ENCODE results near the gene PRIMPOL. TPM values are rescaled to one million over a fixed set of nuclear protein-coding genes. Genes with fewer than 3 reads are reported as not detected.

The PRIMPOL gene
- total RNA-seq, 2 donors from 2014 or later = 24.1 to 34.2 TPM

DNA sequence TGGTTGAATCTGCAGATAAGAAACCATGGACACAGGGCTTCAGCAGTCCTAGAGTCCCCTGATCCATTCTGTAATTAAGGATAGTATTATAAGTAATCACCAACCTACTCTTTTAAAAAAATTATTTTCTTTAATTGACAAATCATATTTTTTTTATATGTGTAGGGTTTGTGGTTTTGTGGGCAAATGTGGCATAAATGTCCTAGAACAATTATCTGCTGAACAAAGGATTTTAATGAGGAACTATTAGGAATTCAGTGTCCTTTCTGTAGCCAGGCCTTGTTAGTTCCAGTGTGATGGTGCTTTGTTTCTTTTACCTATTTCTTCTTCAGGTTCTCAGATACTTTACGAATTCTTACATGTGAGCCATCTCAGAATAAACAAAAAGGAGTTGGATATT, 32.4 kb downstream of the PRIMPOL start:
- H3K27ac Mint-ChIP-seq = no peak overlapping the region
- ATAC-seq (replicated peaks in 1 of 2) (no peak), DNase-seq (no peak)
- H3K36me3 Mint-ChIP-seq (ENCODE audit: insufficient read depth in 2 of 2) = peaks cover 0 to 2% of the 10 kb centered on the region in 2 donors
- H3K9me3 Mint-ChIP-seq = no peaks in the 10 kb centered on the region
- H3K4me3 Mint-ChIP-seq = no peak overlapping the region
- H3K27me3 Mint-ChIP-seq (ENCODE audit: low read depth) = no peaks in the 10 kb centered on the region
- no peaks in the 10 kb centered on the region for H3K4me1 Mint-ChIP-seq (ENCODE audit: low read depth)

DNA sequence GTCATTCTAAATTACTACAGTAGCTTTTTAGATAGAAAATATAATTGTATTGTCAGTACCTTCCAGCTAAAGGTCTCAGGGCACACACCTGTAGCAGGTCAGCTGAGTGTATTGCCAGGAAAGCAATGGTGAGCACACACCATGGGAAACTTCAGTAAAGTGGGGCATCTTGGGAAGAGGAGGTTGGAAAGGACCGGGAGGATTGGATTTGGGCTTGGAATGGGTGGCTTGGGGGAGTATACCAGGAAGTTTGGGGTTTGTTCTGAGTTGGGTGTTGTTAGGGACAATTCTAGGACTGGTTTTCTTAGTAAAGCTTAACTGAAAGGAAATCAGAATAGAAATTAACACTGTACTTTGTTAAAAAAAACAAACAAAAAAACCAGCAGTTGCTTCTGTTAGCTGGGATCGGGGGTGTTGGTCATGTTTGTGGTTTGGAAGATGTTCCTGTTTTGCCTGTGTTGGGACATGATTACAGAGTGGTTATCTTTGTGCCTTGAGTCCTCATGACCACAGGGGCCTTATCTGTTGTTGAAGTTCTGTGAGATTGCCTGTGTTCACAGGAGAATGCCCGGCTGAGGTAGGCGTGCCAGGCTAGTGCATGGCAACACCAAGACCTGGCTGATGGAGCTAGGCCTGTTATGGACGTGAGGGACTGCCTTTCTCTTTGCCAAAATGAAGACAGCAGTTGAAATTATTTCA, 35.1 kb downstream of the PRIMPOL start:
- ATAC-seq (replicated peaks in 1 of 2) = no peak
- DNase-seq = no peak
- H3K36me3 Mint-ChIP-seq (ENCODE audit: insufficient read depth in 2 of 2) = peaks cover 2% of the 10 kb centered on the region in 2 donors
- H3K9me3 Mint-ChIP-seq = no peaks in the 10 kb centered on the region
- H3K4me3 Mint-ChIP-seq = no peak overlapping the region
- H3K27me3 Mint-ChIP-seq (ENCODE audit: low read depth) = no peaks in the 10 kb centered on the region
- no peak overlapping the region for H3K27ac Mint-ChIP-seq
- H3K4me1 Mint-ChIP-seq (ENCODE audit: low read depth) = peaks cover 16% of the 10 kb centered on the region

DNA sequence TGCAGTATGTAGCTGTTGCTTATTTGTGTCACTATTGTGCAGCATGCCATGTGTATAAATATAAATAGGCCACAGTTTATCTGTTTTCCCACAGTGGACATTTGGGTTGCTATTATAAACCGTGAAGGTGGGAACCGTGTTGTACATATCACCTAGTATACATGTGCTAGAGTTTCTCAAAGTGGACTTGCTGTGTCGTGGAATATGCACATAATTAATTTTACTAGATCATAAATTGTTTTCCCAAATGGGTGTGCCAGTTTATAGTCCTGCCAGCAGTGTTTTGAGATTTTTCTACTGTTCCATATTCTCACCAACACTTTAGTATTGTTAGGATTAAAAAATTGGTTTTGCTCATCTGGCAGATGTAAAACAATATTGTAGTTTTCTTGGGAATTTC, 38.5 kb downstream of the PRIMPOL start:
- no peak overlapping the region for H3K27ac Mint-ChIP-seq
- no peaks in the 10 kb centered on the region for H3K9me3 Mint-ChIP-seq
- no peaks in the 10 kb centered on the region for H3K27me3 Mint-ChIP-seq (ENCODE audit: low read depth)
- DNase-seq (no peak), ATAC-seq (replicated peaks in 1 of 2) (no peak)
- no peak overlapping the region for H3K4me3 Mint-ChIP-seq
- H3K36me3 Mint-ChIP-seq (ENCODE audit: insufficient read depth in 2 of 2) = peaks cover 2 to 5% of the 10 kb centered on the region in 2 donors
- H3K4me1 Mint-ChIP-seq (ENCODE audit: low read depth) = peaks cover 26% of the 10 kb centered on the region

DNA sequence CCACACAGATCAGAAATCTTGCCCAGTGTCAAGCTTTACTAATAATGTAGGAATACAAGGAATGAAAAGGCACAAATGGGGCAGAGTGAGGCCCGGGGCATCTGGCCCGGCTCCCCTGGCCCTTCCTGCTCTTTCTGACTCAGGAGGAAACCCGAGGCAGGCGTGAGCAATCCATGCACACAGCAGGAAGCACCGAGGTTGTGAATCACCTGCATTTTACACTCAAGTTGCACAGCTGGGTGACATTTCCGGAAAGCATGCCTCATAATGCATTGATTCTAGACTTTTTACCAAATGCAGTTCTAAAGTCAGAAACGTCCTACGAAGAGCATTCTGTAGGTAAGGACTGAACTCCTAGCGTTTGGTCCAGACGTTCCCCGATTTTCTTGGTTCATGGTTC, 38.9 kb downstream of the PRIMPOL start:
- peak; percentile 29 to 46 for DNase-seq
- H3K4me3 Mint-ChIP-seq = no peak overlapping the region
- peaks cover 26% of the 10 kb centered on the region for H3K4me1 Mint-ChIP-seq (ENCODE audit: low read depth)
- no peaks in the 10 kb centered on the region for H3K27me3 Mint-ChIP-seq (ENCODE audit: low read depth)
- no peak overlapping the region for H3K27ac Mint-ChIP-seq
- H3K9me3 Mint-ChIP-seq = no peaks in the 10 kb centered on the region
- peaks cover 2 to 5% of the 10 kb centered on the region in 2 donors for H3K36me3 Mint-ChIP-seq (ENCODE audit: insufficient read depth in 2 of 2)
- ATAC-seq (replicated peaks in 1 of 2) = peak; percentile 86 to 91

DNA sequence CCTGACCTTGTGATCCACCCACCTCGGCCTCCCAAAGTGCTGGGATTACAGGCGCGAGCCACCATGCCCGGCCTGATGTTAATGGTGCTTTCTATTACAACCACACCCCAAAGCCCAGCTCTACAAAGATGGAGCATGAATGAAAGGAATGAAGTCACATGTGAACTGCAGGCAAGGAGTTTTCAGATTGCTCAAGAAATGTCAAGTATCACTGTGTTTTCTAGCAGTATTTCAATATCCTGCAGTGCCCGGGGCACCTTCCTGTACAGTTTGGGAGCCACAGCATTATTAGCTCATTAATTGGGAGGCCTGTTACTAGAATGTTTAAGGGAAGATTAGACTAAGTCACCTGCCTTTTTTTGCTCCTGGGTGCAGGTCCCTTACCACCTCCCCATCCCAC, 40.1 kb downstream of the PRIMPOL start:
- peaks cover 26% of the 10 kb centered on the region for H3K4me1 Mint-ChIP-seq (ENCODE audit: low read depth)
- H3K36me3 Mint-ChIP-seq (ENCODE audit: insufficient read depth in 2 of 2) = peaks cover 2 to 9% of the 10 kb centered on the region in 2 donors
- ATAC-seq (replicated peaks in 1 of 2) = no peak
- H3K27ac Mint-ChIP-seq = no peak overlapping the region
- H3K4me3 Mint-ChIP-seq = no peak overlapping the region
- H3K27me3 Mint-ChIP-seq (ENCODE audit: low read depth) = no peaks in the 10 kb centered on the region
- H3K9me3 Mint-ChIP-seq = no peaks in the 10 kb centered on the region
- DNase-seq = no peak

DNA sequence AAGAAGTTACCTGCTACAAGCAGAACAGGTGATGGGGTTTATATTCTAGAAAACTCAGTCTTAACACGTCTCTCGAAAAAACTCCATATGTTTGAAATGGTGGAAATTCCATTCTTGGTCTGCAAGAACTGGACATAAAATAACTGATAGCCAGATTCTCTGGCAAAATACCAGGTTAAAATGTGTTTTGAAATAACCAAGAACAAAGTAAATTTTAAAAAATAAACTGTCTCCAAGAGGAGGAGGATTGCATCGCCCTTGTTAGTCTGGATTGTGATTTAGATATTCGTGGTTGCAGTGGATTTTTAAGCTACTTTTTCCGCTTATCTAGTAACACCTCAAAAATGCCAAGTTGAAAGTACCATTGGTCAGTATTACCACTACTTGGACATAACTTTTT, 43.5 kb downstream of the PRIMPOL start:
- Mint-ChIP-seq H3K9me3 (no peaks in the 10 kb centered on the region), H3K4me1 (ENCODE audit: low read depth) (peaks cover 26% of the 10 kb centered on the region), H3K4me3 (no peak overlapping the region), H3K27me3 (ENCODE audit: low read depth) (no peaks in the 10 kb centered on the region), H3K36me3 (ENCODE audit: insufficient read depth in 2 of 2) (peaks cover 2 to 27% of the 10 kb centered on the region in 2 donors), H3K27ac (peak overlapping the region; percentile 65)
- ATAC-seq (replicated peaks in 1 of 2) (no peak), DNase-seq (no peak)

DNA sequence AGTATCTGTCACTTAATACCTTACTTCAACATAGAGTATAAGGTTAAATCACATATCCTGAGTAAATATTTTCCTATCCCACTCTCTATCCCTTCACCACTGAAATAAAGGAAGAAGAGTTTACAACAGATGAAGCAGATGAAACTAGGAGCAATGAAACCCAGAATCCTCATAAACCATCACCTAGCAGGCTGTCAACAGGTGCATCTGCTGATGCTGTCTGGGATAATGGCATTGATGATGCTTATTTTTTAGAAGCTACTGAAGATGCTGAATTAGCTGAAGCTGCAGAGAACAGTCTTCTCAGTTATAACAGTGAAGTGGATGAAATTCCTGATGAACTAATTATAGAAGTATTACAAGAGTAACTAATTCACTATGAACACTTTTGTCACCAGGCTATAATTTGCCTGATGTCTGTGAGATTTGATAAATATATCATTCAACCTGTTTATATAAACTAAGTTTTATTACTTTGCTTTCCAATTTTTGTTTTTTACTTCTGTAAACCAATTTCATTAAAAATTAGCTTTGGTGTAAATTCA, 44.9 kb downstream of the PRIMPOL start:
- Mint-ChIP-seq H3K36me3 (ENCODE audit: insufficient read depth in 2 of 2) (peaks cover 2 to 27% of the 10 kb centered on the region in 2 donors), H3K27ac (no peak overlapping the region), H3K4me1 (ENCODE audit: low read depth) (peaks cover 12% of the 10 kb centered on the region), H3K9me3 (no peaks in the 10 kb centered on the region), H3K27me3 (ENCODE audit: low read depth) (no peaks in the 10 kb centered on the region), H3K4me3 (no peak overlapping the region)
- ATAC-seq (replicated peaks in 1 of 2) = no peak
- no peak for DNase-seq

DNA sequence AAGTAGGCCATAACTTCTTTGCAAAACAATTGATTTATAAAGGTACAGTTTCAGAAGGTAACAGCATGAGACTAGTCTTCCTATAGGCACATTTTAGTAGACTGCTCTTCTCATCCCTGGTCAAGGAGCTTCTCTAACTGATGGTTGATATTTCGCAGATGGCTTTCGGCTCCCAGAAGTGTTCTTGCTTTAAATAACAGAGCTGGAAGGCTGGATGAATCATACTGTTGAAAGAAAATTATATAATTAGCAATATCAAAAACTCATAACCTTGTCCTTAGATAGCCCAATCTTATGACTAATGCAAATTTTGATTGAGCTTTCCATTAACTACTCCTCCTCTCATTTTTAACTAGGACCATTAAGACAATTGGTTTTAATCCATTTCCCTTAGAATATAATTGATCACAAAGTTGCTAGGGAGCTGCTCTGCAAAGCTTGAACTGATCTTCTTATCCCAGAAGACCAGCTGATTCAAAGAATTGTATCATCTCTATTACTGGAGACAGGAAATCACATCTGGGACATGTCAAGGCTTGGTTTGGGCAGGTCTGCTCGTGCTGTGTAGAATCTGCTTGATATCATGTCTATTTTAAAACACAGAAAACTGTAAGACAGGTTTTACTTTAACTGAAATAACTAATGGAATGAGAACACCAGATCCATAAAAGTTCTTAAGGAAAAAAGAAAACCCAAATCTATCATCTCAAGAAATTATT, 45.8 kb downstream of the PRIMPOL start:
- Mint-ChIP-seq H3K9me3 (no peaks in the 10 kb centered on the region), H3K27ac (no peak overlapping the region), H3K27me3 (ENCODE audit: low read depth) (no peaks in the 10 kb centered on the region), H3K4me1 (ENCODE audit: low read depth) (peaks cover 10% of the 10 kb centered on the region), H3K36me3 (ENCODE audit: insufficient read depth in 2 of 2) (peaks cover 2 to 30% of the 10 kb centered on the region in 2 donors), H3K4me3 (no peak overlapping the region)
- ATAC-seq (replicated peaks in 1 of 2) (no peak), DNase-seq (no peak)

DNA sequence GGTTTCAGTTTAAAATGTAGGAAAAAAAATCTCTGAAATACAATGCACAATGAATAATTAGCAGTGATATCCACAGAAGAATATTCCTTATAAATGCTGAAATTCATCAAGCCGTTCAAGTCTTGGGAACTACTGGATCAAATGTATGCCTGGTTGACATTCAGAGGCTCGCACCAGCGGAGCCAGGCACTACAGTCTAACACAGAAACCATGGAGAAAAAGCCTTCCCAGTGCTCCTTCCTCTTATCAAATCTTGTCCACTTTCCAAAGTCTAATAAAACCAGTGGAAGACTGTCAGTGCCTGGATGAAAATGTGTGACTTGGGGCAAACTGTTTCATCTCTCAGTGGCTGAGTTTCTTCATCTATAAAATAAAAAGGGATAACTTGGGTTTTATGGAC, 48.4 kb downstream of the PRIMPOL start:
- H3K36me3 Mint-ChIP-seq (ENCODE audit: insufficient read depth in 2 of 2) = peaks cover 4 to 38% of the 10 kb centered on the region in 2 donors

DNA sequence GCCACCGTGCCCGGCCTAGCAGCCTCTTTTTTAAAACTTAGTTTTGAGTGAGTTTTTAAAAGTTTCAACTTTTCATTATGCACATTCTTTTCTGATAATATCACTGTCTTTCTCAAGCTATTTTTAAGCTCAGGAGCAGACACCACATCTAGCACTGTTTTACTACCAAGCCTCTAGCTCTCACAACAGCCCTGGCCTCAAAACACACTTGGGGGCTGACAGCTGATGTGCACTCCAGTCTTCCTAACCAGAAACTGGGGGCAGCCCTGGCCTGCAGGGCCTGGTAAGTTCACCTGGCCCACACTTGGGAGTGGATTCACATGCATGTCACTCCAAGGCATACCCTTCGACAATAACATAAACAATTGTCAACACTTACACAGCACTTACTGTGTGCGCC, 50.4 kb downstream of the PRIMPOL start:
- no peaks in the 10 kb centered on the region for H3K9me3 Mint-ChIP-seq
- no peak overlapping the region for H3K27ac Mint-ChIP-seq
- no peaks in the 10 kb centered on the region for H3K4me1 Mint-ChIP-seq (ENCODE audit: low read depth)
- no peaks in the 10 kb centered on the region for H3K27me3 Mint-ChIP-seq (ENCODE audit: low read depth)
- ATAC-seq (replicated peaks in 1 of 2) = no peak
- DNase-seq = no peak
- no peak overlapping the region for H3K4me3 Mint-ChIP-seq
- peaks cover 7 to 37% of the 10 kb centered on the region in 2 donors for H3K36me3 Mint-ChIP-seq (ENCODE audit: insufficient read depth in 2 of 2)

More for the DNA sequence above, 48.4 kb downstream of the PRIMPOL start:
- Mint-ChIP-seq H3K4me1 (ENCODE audit: low read depth) (no peaks in the 10 kb centered on the region), H3K4me3 (no peak overlapping the region), H3K9me3 (no peaks in the 10 kb centered on the region), H3K27me3 (ENCODE audit: low read depth) (no peaks in the 10 kb centered on the region), H3K27ac (peak overlapping the region; percentile 49)
- ATAC-seq (replicated peaks in 1 of 2) (no peak), DNase-seq (no peak)

DNA sequence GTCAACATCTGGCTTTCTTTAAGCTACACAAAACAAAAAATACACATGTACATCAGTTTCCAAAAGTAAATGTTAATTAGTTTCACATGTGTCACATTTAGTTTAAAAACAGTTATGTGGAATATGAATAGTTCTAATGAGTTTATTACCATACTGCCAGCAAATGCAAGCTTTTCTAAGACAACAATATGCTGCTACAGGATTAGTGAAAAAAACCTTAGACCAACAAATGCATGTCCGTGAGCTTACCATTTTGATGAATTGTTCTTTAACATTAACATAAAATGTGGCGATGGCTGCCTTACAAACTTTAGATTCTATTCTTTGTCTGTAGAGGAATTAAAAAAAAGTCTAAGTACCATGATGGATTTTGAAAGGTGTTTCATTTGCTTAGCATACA, 52.6 kb downstream of the PRIMPOL start:
- Mint-ChIP-seq H3K27me3 (ENCODE audit: low read depth) (no peaks in the 10 kb centered on the region), H3K9me3 (no peaks in the 10 kb centered on the region), H3K27ac (no peak overlapping the region), H3K4me1 (ENCODE audit: low read depth) (peaks cover 16% of the 10 kb centered on the region), H3K36me3 (ENCODE audit: insufficient read depth in 2 of 2) (peaks cover 8 to 44% of the 10 kb centered on the region in 2 donors), H3K4me3 (no peak overlapping the region)
- no peak for DNase-seq
- no peak for ATAC-seq (replicated peaks in 1 of 2)

DNA sequence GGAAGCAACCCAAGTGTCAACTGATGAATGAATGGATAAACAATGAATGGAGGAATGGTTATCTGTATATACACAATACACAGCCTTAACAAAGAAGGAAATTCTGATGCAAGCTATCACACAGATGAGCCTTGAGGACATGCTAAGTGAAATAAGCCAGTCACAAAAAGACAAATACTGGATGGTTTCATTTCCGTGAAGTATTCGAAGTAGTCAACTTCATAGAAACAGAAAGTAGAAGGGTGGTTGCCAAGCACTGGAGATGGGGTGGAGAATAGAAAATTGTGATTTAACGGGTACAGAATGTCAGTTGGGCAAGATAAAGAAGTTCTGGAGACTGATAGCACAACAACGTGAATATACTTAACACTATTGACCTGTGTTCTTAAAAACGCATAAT, 56.2 kb downstream of the PRIMPOL start:
- Mint-ChIP-seq H3K4me3 (peak overlapping the region in 1 of 2 donors; percentile 43), H3K9me3 (no peaks in the 10 kb centered on the region), H3K4me1 (ENCODE audit: low read depth) (peaks cover 21% of the 10 kb centered on the region), H3K27ac (peak overlapping the region; percentile 5), H3K27me3 (ENCODE audit: low read depth) (no peaks in the 10 kb centered on the region), H3K36me3 (ENCODE audit: insufficient read depth in 2 of 2) (peaks cover 14 to 58% of the 10 kb centered on the region in 2 donors)
- ATAC-seq (replicated peaks in 1 of 2) (peak; percentile 61 to 78), DNase-seq (no peak)

DNA sequence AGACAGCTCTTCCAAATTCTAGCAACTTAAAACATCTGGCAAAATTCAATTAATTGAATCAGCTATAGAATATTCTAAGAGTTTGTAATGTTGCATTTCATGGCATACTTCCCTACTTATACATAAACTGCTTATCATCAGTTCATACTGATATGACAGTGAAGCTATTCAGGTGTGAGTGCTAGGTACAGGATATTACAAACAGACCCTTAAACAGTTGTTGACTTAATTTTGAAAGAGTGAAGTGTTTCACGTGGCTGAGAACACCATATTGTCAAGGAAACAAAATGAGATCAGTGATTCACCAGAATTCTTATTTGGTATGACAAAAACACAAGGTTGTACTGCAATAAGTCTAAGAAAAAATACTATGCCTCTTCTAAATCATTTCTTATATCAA, 56.9 kb downstream of the PRIMPOL start:
- Mint-ChIP-seq H3K4me1 (ENCODE audit: low read depth) (peaks cover 21% of the 10 kb centered on the region), H3K9me3 (no peaks in the 10 kb centered on the region), H3K27ac (peak overlapping the region; percentile 82), H3K4me3 (peak overlapping the region; percentile 52 to 81), H3K27me3 (ENCODE audit: low read depth) (no peaks in the 10 kb centered on the region), H3K36me3 (ENCODE audit: insufficient read depth in 2 of 2) (peaks cover 12 to 60% of the 10 kb centered on the region in 2 donors)
- ATAC-seq (replicated peaks in 1 of 2) (peak; percentile 82 to 83), DNase-seq (no peak)
